ENCODE measurements around the gene MCHR1. TPM values are rescaled to one million over a fixed set of nuclear protein-coding genes. Genes with fewer than 3 reads are reported as not detected.
A peak's percentile ranks its signal among the peaks of the same experiment; 100 is the strongest.

The MCHR1 gene
- total and polyA plus RNA-seq, 2 of the 13 experiments (the other 11 are each of a cell fraction or from before 2014, with no cell fraction given): 0.40 to 0.83 TPM

DNA sequence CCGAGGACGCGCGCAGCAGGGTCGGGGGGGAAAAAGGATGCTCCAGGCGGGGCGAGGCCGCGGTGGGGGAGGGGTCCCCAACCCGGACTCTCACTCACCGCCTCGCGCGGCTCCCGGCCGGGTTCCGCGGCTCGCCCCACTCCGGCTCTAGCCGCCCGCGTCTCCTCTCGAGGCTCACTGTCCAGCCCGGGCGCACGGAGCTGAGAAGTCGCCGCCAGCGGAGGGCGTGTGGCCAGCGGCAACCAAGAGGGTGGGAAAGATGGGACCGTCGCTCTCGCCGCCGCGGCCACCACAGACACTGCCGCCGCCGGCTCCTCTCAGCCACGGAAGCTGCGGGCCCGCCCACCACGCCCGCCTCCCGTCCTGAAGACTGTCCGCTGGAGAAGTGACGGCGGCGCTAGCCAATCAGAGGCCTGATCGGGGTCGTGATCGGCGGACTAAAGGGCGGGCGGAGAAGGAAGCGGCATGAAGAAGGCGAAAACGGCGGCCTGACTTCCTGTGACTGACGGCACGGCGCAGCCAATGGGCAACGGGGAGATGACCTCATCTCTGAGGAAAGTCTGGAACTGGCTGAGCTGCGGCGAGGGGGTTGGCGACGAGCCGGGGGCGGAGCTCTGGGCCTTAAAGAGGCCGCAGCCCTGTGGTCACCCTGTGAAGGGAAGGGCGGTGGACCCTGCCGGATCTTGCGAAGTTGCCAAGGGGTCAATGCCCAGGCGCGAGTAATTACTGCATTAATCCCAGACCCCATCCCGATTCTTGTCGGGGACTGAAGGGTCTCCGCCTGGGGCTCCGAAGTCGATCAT lies 42.7 kb upstream of the MCHR1 start, which contains the start of gene MRTFA (continued):
- TF ChIP-seq, protein P1, sequence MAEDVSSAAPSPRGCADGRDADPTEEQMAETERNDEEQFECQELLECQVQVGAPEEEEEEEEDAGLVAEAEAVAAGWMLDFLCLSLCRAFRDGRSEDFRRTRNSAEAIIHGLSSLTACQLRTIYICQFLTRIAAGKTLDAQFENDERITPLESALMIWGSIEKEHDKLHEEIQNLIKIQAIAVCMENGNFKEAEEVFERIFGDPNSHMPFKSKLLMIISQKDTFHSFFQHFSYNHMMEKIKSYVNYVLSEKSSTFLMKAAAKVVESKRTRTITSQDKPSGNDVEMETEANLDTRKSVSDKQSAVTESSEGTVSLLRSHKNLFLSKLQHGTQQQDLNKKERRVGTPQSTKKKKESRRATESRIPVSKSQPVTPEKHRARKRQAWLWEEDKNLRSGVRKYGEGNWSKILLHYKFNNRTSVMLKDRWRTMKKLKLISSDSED (CRISPR knock-in tag; IDR thresholded peaks at IDR 0.05): no peak
- TF ChIP-seq, protein P2, sequence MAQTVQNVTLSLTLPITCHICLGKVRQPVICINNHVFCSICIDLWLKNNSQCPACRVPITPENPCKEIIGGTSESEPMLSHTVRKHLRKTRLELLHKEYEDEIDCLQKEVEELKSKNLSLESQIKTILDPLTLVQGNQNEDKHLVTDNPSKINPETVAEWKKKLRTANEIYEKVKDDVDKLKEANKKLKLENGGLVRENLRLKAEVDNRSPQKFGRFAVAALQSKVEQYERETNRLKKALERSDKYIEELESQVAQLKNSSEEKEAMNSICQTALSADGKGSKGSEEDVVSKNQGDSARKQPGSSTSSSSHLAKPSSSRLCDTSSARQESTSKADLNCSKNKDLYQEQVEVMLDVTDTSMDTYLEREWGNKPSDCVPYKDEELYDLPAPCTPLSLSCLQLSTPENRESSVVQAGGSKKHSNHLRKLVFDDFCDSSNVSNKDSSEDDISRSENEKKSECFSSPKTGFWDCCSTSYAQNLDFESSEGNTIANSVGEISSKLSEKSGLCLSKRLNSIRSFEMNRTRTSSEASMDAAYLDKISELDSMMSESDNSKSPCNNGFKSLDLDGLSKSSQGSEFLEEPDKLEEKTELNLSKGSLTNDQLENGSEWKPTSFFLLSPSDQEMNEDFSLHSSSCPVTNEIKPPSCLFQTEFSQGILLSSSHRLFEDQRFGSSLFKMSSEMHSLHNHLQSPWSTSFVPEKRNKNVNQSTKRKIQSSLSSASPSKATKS (CRISPR knock-in tag; IDR thresholded peaks at IDR 0.05): no peak
- TF ChIP-seq, protein P3, sequence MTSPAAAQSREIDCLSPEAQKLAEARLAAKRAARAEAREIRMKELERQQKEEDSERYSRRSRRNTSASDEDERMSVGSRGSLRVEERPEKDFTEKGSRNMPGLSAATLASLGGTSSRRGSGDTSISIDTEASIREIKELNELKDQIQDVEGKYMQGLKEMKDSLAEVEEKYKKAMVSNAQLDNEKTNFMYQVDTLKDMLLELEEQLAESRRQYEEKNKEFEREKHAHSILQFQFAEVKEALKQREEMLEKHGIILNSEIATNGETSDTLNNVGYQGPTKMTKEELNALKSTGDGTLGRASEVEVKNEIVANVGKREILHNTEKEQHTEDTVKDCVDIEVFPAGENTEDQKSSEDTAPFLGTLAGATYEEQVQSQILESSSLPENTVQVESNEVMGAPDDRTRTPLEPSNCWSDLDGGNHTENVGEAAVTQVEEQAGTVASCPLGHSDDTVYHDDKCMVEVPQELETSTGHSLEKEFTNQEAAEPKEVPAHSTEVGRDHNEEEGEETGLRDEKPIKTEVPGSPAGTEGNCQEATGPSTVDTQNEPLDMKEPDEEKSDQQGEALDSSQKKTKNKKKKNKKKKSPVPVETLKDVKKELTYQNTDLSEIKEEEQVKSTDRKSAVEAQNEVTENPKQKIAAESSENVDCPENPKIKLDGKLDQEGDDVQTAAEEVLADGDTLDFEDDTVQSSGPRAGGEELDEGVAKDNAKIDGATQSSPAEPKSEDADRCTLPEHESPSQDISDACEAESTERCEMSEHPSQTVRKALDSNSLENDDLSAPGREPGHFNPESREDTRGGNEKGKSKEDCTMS (CRISPR knock-in tag; conservative IDR thresholded peaks at IDR 0.05): no peak; the same call in 1 of the 2 replicates
- TF ChIP-seq, protein P4, sequence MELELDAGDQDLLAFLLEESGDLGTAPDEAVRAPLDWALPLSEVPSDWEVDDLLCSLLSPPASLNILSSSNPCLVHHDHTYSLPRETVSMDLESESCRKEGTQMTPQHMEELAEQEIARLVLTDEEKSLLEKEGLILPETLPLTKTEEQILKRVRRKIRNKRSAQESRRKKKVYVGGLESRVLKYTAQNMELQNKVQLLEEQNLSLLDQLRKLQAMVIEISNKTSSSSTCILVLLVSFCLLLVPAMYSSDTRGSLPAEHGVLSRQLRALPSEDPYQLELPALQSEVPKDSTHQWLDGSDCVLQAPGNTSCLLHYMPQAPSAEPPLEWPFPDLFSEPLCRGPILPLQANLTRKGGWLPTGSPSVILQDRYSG (CRISPR knock-in tag; IDR thresholded peaks at IDR 0.05): peak; percentile 79
- TF ChIP-seq HNRNPH1 (optimal IDR thresholded peaks at IDR 0.05; ENCODE audit: low read depth, low read length) (no peak), FOXM1 (CRISPR knock-in tag; IDR thresholded peaks at IDR 0.05) (no peak), ARNT (IDR thresholded peaks at IDR 0.05) (no peak), HOXA9 (CRISPR knock-in tag; IDR thresholded peaks at IDR 0.05; ENCODE audit: borderline replicate concordance) (no peak; the same call in 1 of the 2 replicates), REPIN1 (CRISPR knock-in tag; IDR thresholded peaks at IDR 0.05; ENCODE audit: borderline replicate concordance, low read depth) (no peak), ZNF878 (CRISPR knock-in tag; IDR thresholded peaks at IDR 0.05) (no peak), MAFK (conservative IDR thresholded peaks at IDR 0.05 in 1 of 2, IDR thresholded peaks at IDR 0.05 in 1 of 2; ENCODE audit: low read length in 2 of 2) (no peak)
- TF ChIP-seq, protein P5, sequence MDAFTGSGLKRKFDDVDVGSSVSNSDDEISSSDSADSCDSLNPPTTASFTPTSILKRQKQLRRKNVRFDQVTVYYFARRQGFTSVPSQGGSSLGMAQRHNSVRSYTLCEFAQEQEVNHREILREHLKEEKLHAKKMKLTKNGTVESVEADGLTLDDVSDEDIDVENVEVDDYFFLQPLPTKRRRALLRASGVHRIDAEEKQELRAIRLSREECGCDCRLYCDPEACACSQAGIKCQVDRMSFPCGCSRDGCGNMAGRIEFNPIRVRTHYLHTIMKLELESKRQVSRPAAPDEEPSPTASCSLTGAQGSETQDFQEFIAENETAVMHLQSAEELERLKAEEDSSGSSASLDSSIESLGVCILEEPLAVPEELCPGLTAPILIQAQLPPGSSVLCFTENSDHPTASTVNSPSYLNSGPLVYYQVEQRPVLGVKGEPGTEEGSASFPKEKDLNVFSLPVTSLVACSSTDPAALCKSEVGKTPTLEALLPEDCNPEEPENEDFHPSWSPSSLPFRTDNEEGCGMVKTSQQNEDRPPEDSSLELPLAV (CRISPR knock-in tag; conservative IDR thresholded peaks at IDR 0.05; ENCODE audit: low read depth): no peak
- TF ChIP-seq, protein P6, sequence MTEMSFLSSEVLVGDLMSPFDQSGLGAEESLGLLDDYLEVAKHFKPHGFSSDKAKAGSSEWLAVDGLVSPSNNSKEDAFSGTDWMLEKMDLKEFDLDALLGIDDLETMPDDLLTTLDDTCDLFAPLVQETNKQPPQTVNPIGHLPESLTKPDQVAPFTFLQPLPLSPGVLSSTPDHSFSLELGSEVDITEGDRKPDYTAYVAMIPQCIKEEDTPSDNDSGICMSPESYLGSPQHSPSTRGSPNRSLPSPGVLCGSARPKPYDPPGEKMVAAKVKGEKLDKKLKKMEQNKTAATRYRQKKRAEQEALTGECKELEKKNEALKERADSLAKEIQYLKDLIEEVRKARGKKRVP (CRISPR knock-in tag; IDR thresholded peaks at IDR 0.05): peak in 1 of 2 experiments; percentile 59; a peak in 2 of 4 replicates

Data from HepG2 (cell line).